ENCODE data around the gene ZNF275. TPM values are rescaled to one million over a fixed set of nuclear protein-coding genes. Genes with fewer than 3 reads are reported as not detected.

Gene ZNF275

DNA sequence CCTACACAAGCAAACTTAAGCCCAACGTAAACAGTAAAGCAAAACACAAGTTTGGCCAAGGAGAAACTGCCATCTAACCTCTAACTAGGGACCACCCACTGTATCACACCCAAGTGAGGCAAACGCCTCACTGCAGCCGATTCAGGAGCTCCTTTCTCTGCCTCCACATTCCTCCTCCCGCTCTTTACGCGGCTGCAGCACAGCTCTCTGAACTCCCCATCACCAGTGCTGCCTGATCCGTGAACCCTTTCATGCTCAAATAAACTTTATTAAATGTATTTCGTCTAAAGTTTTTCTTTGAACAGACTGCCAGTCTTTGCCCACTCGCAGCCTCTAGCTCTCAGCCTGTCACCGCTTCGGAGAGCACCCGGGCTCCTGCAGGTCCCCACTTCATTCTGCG, 60.7 kb downstream of the ZNF275 start:
- Histone ChIP-seq H3K9me3 (replicated peaks; ENCODE audit: low read length) (no peaks in the 10 kb centered on the region), H3K4me2 (ENCODE audit: low read length) (no peak overlapping the region), H3K4me3 (ENCODE audit: low read length) (no peak overlapping the region), H3K9ac (ENCODE audit: low read depth, low read length) (no peak overlapping the region), H3K27me3 (ENCODE audit: control insufficient read depth, insufficient read depth, low read length) (no peaks in the 10 kb centered on the region), H3K36me3 (ENCODE audit: insufficient read depth, low read length) (no peaks in the 10 kb centered on the region), H3K4me1 (ENCODE audit: control insufficient read depth, insufficient read depth, low read length) (no peaks in the 10 kb centered on the region)

DNA sequence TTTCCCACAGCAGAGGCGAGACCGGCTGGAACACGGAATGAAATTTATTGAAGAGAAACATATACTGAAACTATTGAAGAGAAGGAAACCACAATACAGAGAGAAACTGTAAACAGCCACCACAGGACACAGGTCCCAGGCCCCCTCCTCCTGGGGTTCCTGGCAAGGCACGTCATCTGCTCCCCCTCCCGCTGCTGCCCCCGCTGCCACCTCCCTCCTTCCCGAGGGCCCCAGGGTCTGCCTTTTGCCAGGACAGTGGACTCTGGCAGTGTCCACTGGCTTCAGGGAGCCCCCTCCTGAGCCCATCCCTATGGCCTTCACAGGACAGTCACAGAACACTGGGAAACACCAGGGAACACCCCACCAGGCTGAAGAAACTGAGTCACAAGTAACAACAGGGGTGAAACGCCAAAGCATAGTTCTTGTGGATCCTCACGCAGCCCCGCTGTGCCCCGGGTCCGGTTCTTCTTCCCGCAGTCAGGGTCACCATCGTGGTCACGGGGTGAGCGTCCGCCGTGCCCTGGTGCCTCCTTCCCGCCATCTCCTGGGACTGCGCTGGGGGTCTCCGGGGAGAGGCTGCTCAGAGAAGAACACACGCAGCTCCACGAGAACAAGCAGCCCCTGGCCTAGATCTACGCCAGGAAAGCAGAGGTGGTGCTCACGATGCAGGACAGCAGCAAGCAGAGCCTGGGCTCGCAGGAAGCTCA, 61.8 kb downstream of the ZNF275 start:
- H3K4me3 ChIP-seq (ENCODE audit: low read length), result no peak overlapping the region
- H3K9ac ChIP-seq (ENCODE audit: low read depth, low read length), result no peak overlapping the region
- H3K36me3 ChIP-seq (ENCODE audit: insufficient read depth, low read length), result no peaks in the 10 kb centered on the region

GRCh38 chrX:153396320-153397195, 62.6 kb downstream of the ZNF275 start:
- Histone ChIP-seq H3K9me3 (replicated peaks; ENCODE audit: low read length) (peaks cover 4% of the 10 kb centered on the region), H3K9ac (ENCODE audit: low read depth, low read length) (no peak overlapping the region), H3K4me1 (ENCODE audit: control insufficient read depth, insufficient read depth, low read length) (no peaks in the 10 kb centered on the region), H3K36me3 (ENCODE audit: insufficient read depth, low read length) (no peaks in the 10 kb centered on the region), H3K27me3 (ENCODE audit: control insufficient read depth, insufficient read depth, low read length) (no peaks in the 10 kb centered on the region), H3K4me3 (ENCODE audit: low read length) (no peak overlapping the region), H3K4me2 (ENCODE audit: low read length) (no peak overlapping the region)

More for the DNA sequence above, 61.8 kb downstream of the ZNF275 start:
- H3K4me2 ChIP-seq (ENCODE audit: low read length), result no peak overlapping the region
- H3K27me3 ChIP-seq (ENCODE audit: control insufficient read depth, insufficient read depth, low read length), result no peaks in the 10 kb centered on the region
- H3K4me1 ChIP-seq (ENCODE audit: control insufficient read depth, insufficient read depth, low read length), result no peaks in the 10 kb centered on the region
- no peaks in the 10 kb centered on the region for H3K9me3 ChIP-seq (replicated peaks; ENCODE audit: low read length)

DNA sequence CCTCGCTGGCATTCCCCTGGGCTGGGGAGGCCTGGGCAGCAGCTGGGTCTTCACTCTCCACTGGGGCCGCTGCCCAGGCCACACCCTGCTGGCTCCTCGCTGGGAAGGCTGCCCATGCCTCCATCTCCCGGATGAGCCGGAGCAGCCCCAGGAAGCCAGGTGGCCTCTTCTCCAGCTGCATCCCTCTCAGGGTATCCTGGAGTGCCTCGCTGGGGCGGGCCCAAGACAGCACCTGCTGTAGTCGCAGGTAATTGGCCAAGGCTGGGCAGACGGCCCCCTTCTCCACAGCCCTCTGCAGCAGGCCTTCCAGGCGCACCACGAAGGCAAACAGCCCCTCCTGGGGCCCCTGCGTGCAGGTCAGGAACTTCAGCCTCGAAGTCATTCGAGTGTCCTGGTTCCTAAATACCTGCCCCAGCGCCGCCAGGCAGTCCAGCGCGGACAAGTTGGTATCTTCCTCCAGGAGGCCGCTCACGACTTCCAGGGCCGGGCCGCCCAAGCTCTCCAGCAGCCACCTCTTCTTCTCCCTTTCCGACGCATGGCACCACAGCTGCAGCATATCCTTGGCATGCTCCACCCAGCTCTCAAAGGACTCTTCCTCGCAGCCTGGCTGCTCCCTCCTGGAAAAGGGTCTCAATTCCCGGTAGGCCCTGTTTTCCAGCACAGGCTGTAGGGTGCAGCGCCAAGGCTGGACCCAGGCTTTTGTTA, 63.5 kb downstream of the ZNF275 start:
- Histone ChIP-seq H3K4me2 (ENCODE audit: low read length) (no peak overlapping the region), H3K36me3 (ENCODE audit: insufficient read depth, low read length) (no peaks in the 10 kb centered on the region), H3K9ac (ENCODE audit: low read depth, low read length) (no peak overlapping the region), H3K4me1 (ENCODE audit: control insufficient read depth, insufficient read depth, low read length) (no peaks in the 10 kb centered on the region), H3K4me3 (ENCODE audit: low read length) (no peak overlapping the region), H3K27me3 (ENCODE audit: control insufficient read depth, insufficient read depth, low read length) (no peaks in the 10 kb centered on the region), H3K9me3 (replicated peaks; ENCODE audit: low read length) (peaks cover 4% of the 10 kb centered on the region)

DNA sequence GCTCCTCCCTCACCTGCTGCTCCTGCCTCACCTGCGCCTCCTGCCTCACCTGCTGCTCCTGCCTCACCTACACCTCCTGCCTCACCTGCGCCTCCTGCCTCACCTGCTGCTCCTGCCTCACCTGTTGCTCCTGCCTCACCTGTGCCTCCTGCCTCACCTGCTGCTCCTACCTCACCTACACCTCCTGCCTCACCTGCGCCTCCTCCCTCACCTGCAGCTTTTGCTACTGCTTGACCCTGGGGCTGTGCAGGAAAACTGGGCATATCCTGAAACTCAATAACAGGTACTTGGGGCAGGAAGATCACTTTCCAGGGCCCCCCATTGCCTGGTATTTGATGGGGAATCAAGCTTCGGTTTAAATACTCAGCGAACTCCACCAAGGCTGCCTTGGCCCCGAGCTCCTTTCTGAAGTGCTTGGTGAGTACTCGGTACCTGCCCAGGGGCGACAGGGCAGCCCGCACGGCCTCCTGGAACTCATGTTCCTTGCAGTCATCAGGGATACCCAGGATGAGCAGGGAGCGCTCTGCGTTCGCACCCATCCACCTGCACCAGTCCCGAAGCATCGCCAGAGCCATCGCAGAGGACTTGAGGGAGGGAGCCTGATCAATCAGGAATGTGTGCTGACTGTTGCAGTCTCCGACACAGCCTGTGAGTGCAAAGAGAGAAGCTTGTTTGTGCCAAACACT, 64.5 kb downstream of the ZNF275 start:
- Histone ChIP-seq H3K4me2 (ENCODE audit: low read length) (no peak overlapping the region), H3K9ac (ENCODE audit: low read depth, low read length) (no peak overlapping the region), H3K27me3 (ENCODE audit: control insufficient read depth, insufficient read depth, low read length) (no peaks in the 10 kb centered on the region), H3K4me3 (ENCODE audit: low read length) (no peak overlapping the region), H3K36me3 (ENCODE audit: insufficient read depth, low read length) (no peaks in the 10 kb centered on the region), H3K4me1 (ENCODE audit: control insufficient read depth, insufficient read depth, low read length) (no peaks in the 10 kb centered on the region), H3K9me3 (replicated peaks; ENCODE audit: low read length) (peaks cover 4% of the 10 kb centered on the region)

DNA sequence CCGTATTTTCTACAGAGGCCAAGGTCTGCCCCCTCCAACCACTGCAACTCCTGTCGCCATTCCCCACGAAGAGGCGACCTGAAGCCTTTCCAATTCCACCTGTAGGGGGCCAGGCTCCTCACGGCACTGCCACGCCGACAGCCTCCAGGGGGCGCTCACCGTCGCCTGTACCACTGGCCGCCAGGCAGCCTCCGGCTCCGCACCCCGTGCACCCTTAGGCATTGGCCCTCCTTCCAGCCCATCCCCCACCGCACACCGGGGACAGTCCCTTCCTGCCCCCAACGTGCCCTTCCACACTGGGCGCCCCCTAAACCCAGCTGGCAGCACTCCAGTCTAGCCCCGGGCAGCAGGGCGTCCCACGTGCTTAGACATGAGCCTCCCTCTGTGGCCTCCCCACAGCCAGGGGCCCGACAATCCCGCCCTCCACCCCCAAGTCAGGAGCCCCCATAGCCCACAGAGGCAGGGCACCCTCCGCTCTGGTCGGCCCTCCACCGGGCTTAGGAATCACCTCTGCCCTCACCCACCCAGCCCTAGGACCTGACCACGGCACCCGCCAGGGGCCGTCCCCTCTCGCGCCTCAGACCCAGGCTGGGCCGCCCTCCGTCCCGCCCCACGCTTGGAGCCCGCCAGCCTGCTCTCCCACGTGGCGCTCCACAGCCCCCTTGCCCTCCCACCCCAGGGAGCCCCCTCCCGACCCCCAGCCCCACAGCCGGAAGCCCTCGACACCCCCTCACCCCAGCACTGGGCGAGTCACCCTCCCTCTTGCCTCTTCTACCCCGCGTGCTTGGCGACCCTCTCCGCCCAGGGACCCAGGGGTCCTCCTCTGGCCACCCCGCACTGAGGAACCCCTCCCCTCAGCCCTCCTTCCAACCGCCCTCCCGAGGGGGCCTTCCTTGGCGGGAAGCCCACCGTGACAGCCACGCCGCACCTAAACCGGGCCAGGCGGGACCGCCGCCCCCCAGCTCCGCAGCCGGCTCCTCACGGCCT, 66.5 kb downstream of the ZNF275 start:
- peaks cover 4% of the 10 kb centered on the region for H3K9me3 ChIP-seq (replicated peaks; ENCODE audit: low read length)

GRCh38 chrX:153401133-153401764, 67.3 kb downstream of the ZNF275 start, which contains the start of gene PNMA6E:
PNMA6E (minus strand) TSS chrX:153401350; CDS start chrX:153398849, 2,501 bp downstream.
- H3K9ac ChIP-seq (ENCODE audit: low read depth, low read length), result no peak within 1 kb of the TSS
- H3K4me1 ChIP-seq (ENCODE audit: control insufficient read depth, insufficient read depth, low read length), result no peaks in the 10 kb centered on the region
- H3K36me3 ChIP-seq (ENCODE audit: insufficient read depth, low read length), result no peaks in the 10 kb centered on the region
- peaks cover 4% of the 10 kb centered on the region for H3K9me3 ChIP-seq (replicated peaks; ENCODE audit: low read length)
- no peaks in the 10 kb centered on the region for H3K27me3 ChIP-seq (ENCODE audit: control insufficient read depth, insufficient read depth, low read length)
- H3K4me3 ChIP-seq (ENCODE audit: low read length), result no peak within 1 kb of the TSS
- H3K4me2 ChIP-seq (ENCODE audit: low read length), result no peak within 1 kb of the TSS

More for the DNA sequence above, 66.5 kb downstream of the ZNF275 start:
- H3K4me3 ChIP-seq (ENCODE audit: low read length), result no peak overlapping the region
- no peak overlapping the region for H3K9ac ChIP-seq (ENCODE audit: low read depth, low read length)
- H3K4me2 ChIP-seq (ENCODE audit: low read length), result no peak overlapping the region
- no peaks in the 10 kb centered on the region for H3K4me1 ChIP-seq (ENCODE audit: control insufficient read depth, insufficient read depth, low read length)
- no peaks in the 10 kb centered on the region for H3K27me3 ChIP-seq (ENCODE audit: control insufficient read depth, insufficient read depth, low read length)
- H3K36me3 ChIP-seq (ENCODE audit: insufficient read depth, low read length), result no peaks in the 10 kb centered on the region

Small RNA genes within 50 kb of the gene (small RNA-seq; reads per million reads assigned to genes)
- gene AC152007.1, result not detected

All from skeletal muscle satellite cell (primary cell).